Measurements from ENCODE around the gene RAP1A. TPM values are rescaled to one million over a fixed set of nuclear protein-coding genes. Genes with fewer than 3 reads are reported as not detected.

RAP1A gene
- total RNA-seq, 1 donor from 2014 or later, result 326 TPM

DNA sequence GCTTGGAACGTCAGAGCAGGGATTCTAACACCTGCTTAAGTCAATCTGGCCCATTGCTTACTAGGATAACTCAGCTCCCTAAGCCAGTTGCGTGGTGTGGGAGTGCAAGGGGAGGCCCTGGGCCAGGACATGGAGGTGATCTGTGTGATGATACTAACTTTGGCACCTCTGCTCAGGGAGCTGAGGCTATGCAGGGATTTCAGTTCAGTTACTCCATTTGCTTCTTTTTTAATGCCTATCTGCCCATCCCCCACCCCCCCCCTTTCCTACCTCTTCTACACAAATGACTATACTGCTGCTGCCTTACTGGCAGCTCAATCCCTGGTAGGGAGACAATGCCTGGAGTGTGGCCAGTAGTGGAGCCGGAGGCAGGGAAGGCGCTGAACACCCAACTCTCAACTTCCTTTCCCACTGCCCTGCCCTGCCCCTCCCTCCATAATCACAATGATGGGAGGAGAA, 100.1 kb downstream of the RAP1A start:
- Mint-ChIP-seq H3K4me3 (no peak overlapping the region), H3K27ac (no peak overlapping the region), H3K9me3 (no peaks in the 10 kb centered on the region), H3K4me1 (ENCODE audit: low read depth) (peaks cover 8% of the 10 kb centered on the region), H3K27me3 (ENCODE audit: insufficient read depth) (no peaks in the 10 kb centered on the region), H3K36me3 (ENCODE audit: low read depth) (peaks cover 13% of the 10 kb centered on the region)
- intact Hi-C loops (cut with micrococcal nuclease), result loop anchor here (2.0 kb wide), 1 partner anchor 19 kb away; the partner anchor contains the start of gene INKA2
- no peak for DNase-seq (ENCODE audit: low spot score)

DNA sequence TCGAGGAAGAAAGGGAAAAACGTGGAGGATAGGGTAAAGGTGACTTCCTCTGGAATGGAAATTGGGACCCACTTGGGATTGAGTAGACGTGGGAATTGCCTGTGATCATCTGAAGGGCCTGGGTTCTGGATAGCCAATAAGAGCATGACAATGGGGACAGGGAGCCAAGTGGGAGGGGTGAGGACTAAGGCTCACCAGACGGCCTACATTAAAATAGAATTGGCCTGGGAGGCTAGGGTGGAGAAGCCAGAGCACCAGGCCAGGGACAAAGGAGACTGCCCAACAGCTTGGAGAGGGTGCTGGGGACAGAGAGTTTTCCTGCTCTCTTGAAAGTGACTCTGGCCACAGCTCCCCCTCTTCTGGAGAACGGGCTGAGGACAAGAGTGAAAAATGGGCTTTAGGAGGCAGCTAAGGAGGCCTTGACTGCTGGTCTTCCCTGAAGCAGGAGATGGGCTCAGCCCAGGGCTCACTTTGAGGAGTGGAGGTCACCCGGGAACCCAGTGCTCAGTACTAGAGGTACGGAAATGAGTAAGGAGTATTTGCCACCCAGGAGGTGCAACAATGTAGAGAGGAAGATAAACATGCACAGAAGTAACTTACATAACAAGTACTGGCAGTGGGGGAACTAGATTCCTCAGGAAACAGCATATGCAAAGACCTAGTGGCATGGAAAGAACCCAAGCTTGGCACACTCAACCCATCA, 100.8 kb downstream of the RAP1A start:
- no peak for DNase-seq (ENCODE audit: low spot score)
- intact Hi-C loops (cut with micrococcal nuclease), result no loop called here
- peaks cover 13% of the 10 kb centered on the region for H3K36me3 Mint-ChIP-seq (ENCODE audit: low read depth)
- H3K27ac Mint-ChIP-seq, result peak overlapping the region; percentile 32
- no peak overlapping the region for H3K4me3 Mint-ChIP-seq
- H3K27me3 Mint-ChIP-seq (ENCODE audit: insufficient read depth), result no peaks in the 10 kb centered on the region
- H3K4me1 Mint-ChIP-seq (ENCODE audit: low read depth), result peaks cover 7% of the 10 kb centered on the region
- H3K9me3 Mint-ChIP-seq, result no peaks in the 10 kb centered on the region

DNA sequence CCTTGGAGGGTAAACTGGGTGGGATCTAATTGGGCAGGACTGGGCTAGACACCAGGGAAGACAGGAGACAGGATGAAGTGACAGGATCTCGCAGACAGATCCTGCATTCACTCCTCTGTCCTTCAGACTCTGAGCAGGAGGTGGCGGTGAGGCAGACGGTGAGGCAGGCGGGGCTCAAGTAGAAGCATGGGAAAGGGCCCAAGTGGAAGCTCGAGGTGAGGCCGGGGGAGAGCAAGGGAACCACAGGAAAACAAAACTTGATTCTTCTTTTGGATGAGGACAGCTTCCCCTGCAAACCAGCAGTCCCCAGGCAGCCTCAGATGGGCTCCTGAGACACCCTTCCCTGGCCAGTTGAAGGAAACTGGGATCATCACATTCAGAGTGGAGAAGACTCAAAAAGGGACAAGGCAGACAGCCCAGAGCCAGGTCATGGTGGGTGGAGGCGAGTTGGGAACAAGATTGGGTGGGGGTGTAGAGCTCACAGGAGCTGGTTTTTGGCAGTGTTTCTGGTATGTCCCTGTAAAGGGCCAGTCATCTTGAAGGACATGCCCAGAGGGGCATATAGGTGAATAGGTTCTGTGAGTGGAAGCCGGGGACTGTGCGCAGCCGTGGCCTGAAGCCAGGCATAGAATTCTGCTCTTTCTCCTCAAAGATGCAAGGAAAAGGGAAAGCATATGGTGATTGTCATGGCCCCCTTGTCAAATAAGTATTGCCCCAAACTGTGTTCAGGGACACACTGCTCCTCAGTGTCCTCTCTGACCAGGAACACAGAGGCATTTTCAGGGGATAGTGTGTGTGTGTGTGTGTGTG, 101.6 kb downstream of the RAP1A start:
- intact Hi-C loops (cut with micrococcal nuclease), result no loop called here
- no peak for DNase-seq (ENCODE audit: low spot score)
- no peak overlapping the region for H3K4me3 Mint-ChIP-seq
- peaks cover 13% of the 10 kb centered on the region for H3K36me3 Mint-ChIP-seq (ENCODE audit: low read depth)
- no peaks in the 10 kb centered on the region for H3K27me3 Mint-ChIP-seq (ENCODE audit: insufficient read depth)
- H3K4me1 Mint-ChIP-seq (ENCODE audit: low read depth), result peaks cover 7% of the 10 kb centered on the region
- no peaks in the 10 kb centered on the region for H3K9me3 Mint-ChIP-seq
- H3K27ac Mint-ChIP-seq, result peak overlapping the region; percentile 20

DNA sequence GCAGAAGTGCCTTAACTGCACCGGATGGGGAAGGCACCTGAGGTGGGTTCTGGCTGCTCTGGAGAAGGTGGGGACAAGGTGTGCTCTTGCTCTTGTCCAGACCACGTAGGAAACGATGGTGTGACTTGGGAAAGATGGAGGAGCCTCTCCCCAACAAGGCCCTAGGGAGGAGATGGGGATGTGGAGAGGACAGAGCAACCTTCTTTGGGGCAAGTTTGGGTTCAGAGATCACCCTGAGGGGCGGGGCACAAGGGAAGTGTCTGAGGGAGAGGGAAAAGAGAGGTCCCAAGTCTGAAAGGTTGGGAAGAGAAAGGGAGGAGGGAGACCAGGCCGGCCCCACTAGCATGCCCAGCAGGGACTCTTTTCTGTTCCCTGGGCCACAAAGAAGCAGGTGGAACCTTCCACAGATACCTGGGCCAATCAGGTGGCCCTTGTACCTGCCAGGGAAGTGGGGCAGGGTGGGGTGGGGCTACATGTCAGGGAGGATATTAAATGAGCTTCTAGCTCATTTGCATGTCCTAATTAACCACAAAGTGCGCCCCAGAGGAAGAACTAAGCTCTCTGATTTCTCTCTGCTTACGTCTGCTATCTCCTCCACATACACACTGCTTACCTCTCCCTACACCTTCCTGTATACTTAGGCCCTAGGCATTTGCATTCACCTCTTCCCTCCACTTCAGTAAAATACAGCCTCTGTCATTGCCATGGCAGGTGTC, 103.7 kb downstream of the RAP1A start:
- intact Hi-C loops (cut with micrococcal nuclease), result no loop called here
- H3K9me3 Mint-ChIP-seq, result no peaks in the 10 kb centered on the region
- no peak for DNase-seq (ENCODE audit: low spot score)
- peaks cover 2% of the 10 kb centered on the region for H3K27me3 Mint-ChIP-seq (ENCODE audit: insufficient read depth)
- no peaks in the 10 kb centered on the region for H3K4me1 Mint-ChIP-seq (ENCODE audit: low read depth)
- H3K36me3 Mint-ChIP-seq (ENCODE audit: low read depth), result no peaks in the 10 kb centered on the region
- no peak overlapping the region for H3K27ac Mint-ChIP-seq
- H3K4me3 Mint-ChIP-seq, result no peak overlapping the region

DNA sequence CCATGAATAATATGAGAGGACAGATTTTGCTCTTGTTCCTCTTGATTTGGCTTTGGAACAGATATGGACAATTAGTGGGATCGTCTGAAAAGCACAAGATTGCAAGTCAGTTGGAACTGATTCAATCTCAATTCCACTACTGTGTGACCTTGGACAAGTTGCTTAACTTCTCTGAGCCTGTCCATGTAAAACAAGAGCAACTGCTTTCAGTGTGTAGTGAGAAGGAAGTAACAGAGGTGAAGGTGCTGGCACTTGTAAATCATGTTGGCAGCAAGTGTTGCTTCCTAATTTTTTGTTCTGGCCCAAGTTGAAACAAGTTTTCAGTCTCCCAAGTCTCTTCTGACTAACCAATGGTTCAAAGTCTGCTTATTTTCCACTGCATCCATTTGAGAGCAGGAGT, 104.3 kb downstream of the RAP1A start:
- no peak for DNase-seq (ENCODE audit: low spot score)
- no peaks in the 10 kb centered on the region for H3K4me1 Mint-ChIP-seq (ENCODE audit: low read depth)
- H3K4me3 Mint-ChIP-seq, result no peak overlapping the region
- H3K27ac Mint-ChIP-seq, result no peak overlapping the region
- H3K27me3 Mint-ChIP-seq (ENCODE audit: insufficient read depth), result peaks cover 2% of the 10 kb centered on the region
- intact Hi-C loops (cut with micrococcal nuclease), result no loop called here
- no peaks in the 10 kb centered on the region for H3K9me3 Mint-ChIP-seq
- H3K36me3 Mint-ChIP-seq (ENCODE audit: low read depth), result no peaks in the 10 kb centered on the region

DNA sequence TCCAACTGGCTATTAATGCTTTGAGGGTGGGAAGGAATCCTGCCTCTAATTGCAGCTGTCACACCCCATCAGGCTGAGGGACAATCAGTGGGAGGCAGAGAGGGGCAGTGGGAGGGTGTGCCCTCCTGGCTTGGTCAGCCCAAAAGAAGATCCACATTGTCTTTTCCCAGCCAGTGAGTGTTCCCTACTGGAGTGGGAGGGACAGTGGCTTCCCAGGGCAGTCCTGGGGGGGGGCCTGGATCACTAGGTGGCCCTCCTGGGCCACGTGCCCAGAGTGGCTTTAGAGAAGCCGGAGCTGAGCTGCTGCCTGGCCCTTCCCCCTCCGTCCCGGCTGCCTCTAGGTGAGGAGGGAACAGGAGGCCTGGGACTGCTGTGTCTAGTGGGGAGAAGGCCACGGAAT, 105.6 kb downstream of the RAP1A start:
- H3K27me3 Mint-ChIP-seq (ENCODE audit: insufficient read depth), result peaks cover 4% of the 10 kb centered on the region
- H3K4me3 Mint-ChIP-seq, result no peak overlapping the region

DNA sequence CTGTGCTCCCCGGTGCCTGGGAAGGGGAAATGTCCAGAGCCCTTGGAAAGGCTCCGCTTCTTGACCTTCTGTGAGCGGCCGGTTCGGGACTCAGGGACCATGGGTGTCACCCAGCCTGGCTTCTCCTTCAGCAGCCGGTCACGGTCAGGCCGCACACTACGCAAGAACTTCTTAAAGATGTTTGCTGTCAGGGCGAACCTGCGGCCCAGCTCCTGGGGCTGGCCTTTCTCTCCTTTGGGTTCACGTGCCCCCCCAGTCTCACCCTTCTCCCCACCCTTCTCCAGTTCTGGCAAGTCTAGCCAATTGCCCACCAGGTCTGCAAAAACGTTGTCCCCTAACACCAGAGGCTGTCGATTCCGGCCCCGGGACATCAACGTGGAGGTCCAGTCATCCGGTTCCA, 107.5 kb downstream of the RAP1A start:
- H3K4me1 Mint-ChIP-seq (ENCODE audit: low read depth), result no peaks in the 10 kb centered on the region
- intact Hi-C loops (cut with micrococcal nuclease), result no loop called here
- no peak overlapping the region for H3K4me3 Mint-ChIP-seq
- no peaks in the 10 kb centered on the region for H3K9me3 Mint-ChIP-seq
- peaks cover 4% of the 10 kb centered on the region for H3K27me3 Mint-ChIP-seq (ENCODE audit: insufficient read depth)
- DNase-seq (ENCODE audit: low spot score), result no peak
- no peaks in the 10 kb centered on the region for H3K36me3 Mint-ChIP-seq (ENCODE audit: low read depth)
- H3K27ac Mint-ChIP-seq, result no peak overlapping the region

More for the DNA sequence above, 105.6 kb downstream of the RAP1A start:
- Mint-ChIP-seq H3K4me1 (ENCODE audit: low read depth) (no peaks in the 10 kb centered on the region), H3K36me3 (ENCODE audit: low read depth) (no peaks in the 10 kb centered on the region), H3K27ac (no peak overlapping the region), H3K9me3 (no peaks in the 10 kb centered on the region)
- intact Hi-C loops (cut with micrococcal nuclease), result no loop called here
- DNase-seq (ENCODE audit: low spot score), result no peak

DNA sequence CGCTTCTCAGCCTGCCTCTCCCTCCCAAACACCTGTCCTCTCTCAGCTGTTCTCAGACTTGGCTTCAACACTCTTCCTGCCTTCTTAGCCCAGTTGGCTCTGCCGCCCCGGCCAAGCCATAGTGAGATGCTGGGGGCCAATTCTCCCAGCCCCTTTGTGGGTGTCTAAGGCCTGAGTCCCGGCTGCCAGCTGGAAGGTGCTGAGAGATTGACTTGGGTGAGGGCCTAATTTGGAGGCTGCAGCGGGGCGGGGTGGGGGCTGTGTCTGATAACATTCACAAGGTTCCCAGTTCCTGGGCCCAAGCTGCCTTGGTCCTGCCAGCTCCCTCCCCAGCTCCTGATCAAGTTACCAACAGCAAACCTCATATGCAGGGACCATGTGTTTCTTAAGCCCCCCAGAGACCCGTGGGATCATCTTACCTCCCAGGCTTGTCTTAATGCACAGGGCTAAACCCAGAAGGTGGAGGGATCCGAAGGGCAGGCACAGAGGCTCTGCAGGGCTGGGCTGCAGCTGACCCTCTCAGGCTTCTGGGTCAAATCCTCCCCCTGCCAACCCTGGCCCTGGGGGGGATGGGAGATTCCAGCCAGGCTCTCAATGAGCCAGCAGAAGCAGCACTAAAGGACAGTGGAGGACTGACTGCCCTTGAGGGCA, 109.8 kb downstream of the RAP1A start:
- Mint-ChIP-seq H3K36me3 (ENCODE audit: low read depth) (no peaks in the 10 kb centered on the region), H3K4me1 (ENCODE audit: low read depth) (no peaks in the 10 kb centered on the region), H3K9me3 (no peaks in the 10 kb centered on the region), H3K4me3 (no peak overlapping the region), H3K27me3 (ENCODE audit: insufficient read depth) (peaks cover 6% of the 10 kb centered on the region), H3K27ac (no peak overlapping the region)
- DNase-seq (ENCODE audit: low spot score), result no peak
- intact Hi-C loops (cut with micrococcal nuclease), result no loop called here

DNA sequence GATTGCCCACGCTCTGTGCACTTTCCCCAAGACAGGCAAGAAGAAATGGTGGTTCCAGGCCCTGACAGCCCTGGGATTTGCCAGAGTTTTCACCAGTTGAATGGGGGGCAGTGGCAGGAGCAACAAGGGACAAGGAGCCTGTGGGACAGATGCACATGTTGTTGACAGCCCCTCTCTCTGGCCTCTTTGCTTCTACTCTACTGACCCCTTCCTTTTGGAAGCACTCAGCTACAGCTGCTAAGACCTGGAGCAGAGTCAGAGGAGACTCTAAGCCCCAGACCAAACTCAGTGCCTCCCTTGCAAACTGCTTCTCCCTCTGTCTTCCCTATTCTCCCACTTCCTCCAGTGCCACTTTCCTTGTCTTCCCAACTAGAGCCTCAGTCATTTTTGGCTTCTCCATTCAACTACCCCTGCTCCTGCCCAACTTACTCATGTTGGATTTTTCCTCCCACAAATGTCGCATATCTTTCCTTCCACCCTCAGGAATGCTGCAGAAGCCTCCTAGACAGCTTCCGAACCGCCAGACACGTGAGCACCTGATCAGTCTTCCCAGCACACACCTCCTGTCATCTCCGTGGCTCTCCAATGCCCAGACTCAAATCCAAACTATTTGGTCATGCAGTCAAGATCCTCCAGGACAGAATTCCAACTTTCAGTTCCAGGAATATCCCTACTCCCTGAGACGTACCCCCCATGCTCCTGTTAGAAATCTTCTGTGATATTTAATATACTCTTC, 110.5 kb downstream of the RAP1A start:
- H3K27ac Mint-ChIP-seq, result no peak overlapping the region
- H3K4me3 Mint-ChIP-seq, result no peak overlapping the region
- no peaks in the 10 kb centered on the region for H3K4me1 Mint-ChIP-seq (ENCODE audit: low read depth)
- H3K36me3 Mint-ChIP-seq (ENCODE audit: low read depth), result no peaks in the 10 kb centered on the region
- no peak for DNase-seq (ENCODE audit: low spot score)
- peaks cover 6% of the 10 kb centered on the region for H3K27me3 Mint-ChIP-seq (ENCODE audit: insufficient read depth)
- no peaks in the 10 kb centered on the region for H3K9me3 Mint-ChIP-seq
- intact Hi-C loops (cut with micrococcal nuclease), result no loop called here

DNA sequence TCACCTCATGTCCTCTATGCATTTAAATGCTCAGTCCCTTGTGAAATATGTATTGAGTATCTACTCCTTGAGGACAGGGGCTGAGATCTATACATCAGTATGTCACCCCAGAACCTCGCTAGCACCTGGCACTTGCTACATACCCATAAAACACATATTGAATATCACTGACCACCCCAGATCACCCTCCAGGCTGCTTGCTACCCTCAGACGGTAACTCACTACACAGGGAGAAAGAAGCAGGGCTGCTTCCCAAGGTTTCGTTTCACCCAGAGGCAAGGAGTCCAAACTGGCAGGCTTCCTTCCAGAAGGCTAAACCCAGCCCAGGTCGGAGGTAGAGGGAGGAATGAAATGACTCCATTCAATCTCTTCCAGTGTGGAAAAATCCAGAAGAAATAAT, 111.1 kb downstream of the RAP1A start:
- Mint-ChIP-seq H3K9me3 (no peaks in the 10 kb centered on the region), H3K4me3 (no peak overlapping the region), H3K4me1 (ENCODE audit: low read depth) (no peaks in the 10 kb centered on the region), H3K36me3 (ENCODE audit: low read depth) (no peaks in the 10 kb centered on the region), H3K27ac (no peak overlapping the region), H3K27me3 (ENCODE audit: insufficient read depth) (peaks cover 6% of the 10 kb centered on the region)
- DNase-seq (ENCODE audit: low spot score), result no peak
- intact Hi-C loops (cut with micrococcal nuclease), result no loop called here

DNA sequence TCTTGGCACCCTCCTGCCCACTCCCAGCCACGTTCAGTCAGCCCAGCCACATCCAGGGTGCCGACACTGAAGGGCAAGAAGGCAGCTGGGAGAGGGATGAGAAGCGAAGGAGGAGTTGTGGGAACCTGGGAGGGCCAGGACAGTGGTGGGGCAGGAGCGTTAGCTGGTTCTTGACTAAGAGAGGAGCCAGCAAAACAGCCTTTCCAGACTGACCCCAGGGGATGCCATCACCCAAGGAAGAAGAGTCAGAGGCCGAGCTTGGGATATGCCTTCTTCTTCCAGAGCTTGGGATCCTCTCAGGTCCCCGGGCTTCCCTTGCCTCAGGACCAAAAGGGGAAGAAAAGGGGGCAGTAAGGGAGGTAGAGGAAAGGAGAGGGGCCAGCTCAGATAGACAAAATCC, 112.4 kb downstream of the RAP1A start:
- intact Hi-C loops (cut with micrococcal nuclease), result no loop called here
- H3K4me3 Mint-ChIP-seq, result no peak overlapping the region
- H3K9me3 Mint-ChIP-seq, result no peaks in the 10 kb centered on the region
- no peaks in the 10 kb centered on the region for H3K4me1 Mint-ChIP-seq (ENCODE audit: low read depth)
- H3K36me3 Mint-ChIP-seq (ENCODE audit: low read depth), result no peaks in the 10 kb centered on the region
- H3K27ac Mint-ChIP-seq, result no peak overlapping the region
- peaks cover 8% of the 10 kb centered on the region for H3K27me3 Mint-ChIP-seq (ENCODE audit: insufficient read depth)
- DNase-seq (ENCODE audit: low spot score), result no peak

DNA sequence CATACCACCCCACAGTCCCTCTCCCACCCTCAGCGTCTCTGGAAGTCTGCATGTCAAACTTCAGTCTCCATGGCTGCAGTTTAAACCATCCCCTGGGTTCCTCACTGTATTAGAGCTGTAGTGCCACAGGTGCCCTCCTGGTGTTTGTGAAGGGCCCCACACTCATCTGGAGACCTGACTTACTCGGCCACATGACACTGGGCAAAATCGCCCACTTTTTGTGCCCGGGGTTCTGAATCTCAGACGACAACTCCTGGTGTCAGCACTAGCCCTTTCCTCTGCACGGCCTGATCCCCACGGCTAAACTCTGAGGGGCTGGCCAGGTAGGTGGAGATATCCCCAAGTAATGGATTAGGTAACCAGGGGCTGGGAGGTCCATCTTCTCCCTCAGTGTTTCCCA, 113.1 kb downstream of the RAP1A start:
- no peaks in the 10 kb centered on the region for H3K9me3 Mint-ChIP-seq
- intact Hi-C loops (cut with micrococcal nuclease), result no loop called here
- no peak overlapping the region for H3K4me3 Mint-ChIP-seq
- peaks cover 6% of the 10 kb centered on the region for H3K4me1 Mint-ChIP-seq (ENCODE audit: low read depth)
- peaks cover 11% of the 10 kb centered on the region for H3K27me3 Mint-ChIP-seq (ENCODE audit: insufficient read depth)
- no peak for DNase-seq (ENCODE audit: low spot score)
- H3K36me3 Mint-ChIP-seq (ENCODE audit: low read depth), result no peaks in the 10 kb centered on the region
- H3K27ac Mint-ChIP-seq, result no peak overlapping the region

Measured in activated T-helper 1 cell treated with anti-CD3 and anti-CD28 coated beads, Interleukin-12 subunit alpha, Interleukin-12 subunit beta, Interleukin-2, Interleukin-4 antibody, amounts not matched to agents 30 ng/mL and 10 ng/mL and 1 ng/mL, durations not matched to agents 14 hours and 24 hours and 36 hours (primary cell).